Measurements from ENCODE around the gene ABCC11.

The ABCC11 gene

GRCh38 chr16:48125888-48126287 is 121.5 kb downstream of the ABCC11 start:
- no peak overlapping the region for H3K4me3 ChIP-seq (ENCODE audit: low read depth, low read length)
- DNase-seq (ENCODE audit: low read depth) = no peak
- no peak for TF ChIP-seq CTCF (conservative IDR thresholded peaks at IDR 0.05; ENCODE audit: low read depth, low read length)

GRCh38 chr16:48124266-48124665 is 123.1 kb downstream of the ABCC11 start:
- no peak for DNase-seq (ENCODE audit: low read depth)
- no peak for TF ChIP-seq CTCF (conservative IDR thresholded peaks at IDR 0.05; ENCODE audit: low read depth, low read length)
- H3K4me3 ChIP-seq (ENCODE audit: low read depth, low read length) = no peak overlapping the region

DNA sequence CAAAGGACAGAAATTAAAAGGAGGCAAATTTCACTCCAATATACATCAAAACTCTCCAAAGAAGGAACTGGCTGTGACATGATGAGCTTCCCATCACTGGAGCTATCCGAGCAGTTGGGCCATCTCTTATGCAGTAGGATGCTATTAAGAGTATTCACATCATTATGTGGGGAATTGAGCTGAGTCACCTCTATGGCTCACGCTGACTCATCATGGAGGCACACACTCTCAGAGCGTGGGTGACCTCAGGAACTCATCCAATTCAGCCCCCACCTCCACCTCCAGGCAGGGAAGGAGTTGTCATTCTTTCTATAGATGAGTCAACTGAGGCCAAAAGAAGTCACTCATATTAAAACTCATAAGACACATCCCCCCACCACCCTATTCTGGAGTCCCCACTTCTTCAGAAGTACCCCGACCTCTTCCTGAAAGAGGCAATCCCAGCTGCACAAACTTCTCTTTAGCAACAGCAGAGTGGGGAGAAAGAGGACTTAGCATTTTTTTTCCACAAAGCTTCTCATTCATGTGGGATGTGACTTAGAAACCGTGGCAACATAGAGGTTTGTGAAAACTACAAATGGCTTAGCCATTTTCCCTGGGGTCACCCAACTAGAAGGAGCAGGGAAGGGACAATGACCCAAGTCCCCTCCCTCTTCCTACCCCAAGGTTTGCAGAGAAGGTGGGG is 124.1 kb downstream of the ABCC11 start:
- H3K4me3 ChIP-seq (ENCODE audit: low read depth, low read length) = no peak overlapping the region
- TF ChIP-seq CTCF (conservative IDR thresholded peaks at IDR 0.05; ENCODE audit: low read depth, low read length) = no peak
- peak; percentile 97 for DNase-seq (ENCODE audit: low read depth)

GRCh38 chr16:48121276-48121675 is 126.1 kb downstream of the ABCC11 start:
- no peak for DNase-seq (ENCODE audit: low read depth)
- no peak for TF ChIP-seq CTCF (conservative IDR thresholded peaks at IDR 0.05; ENCODE audit: low read depth, low read length)
- no peak overlapping the region for H3K4me3 ChIP-seq (ENCODE audit: low read depth, low read length)

DNA sequence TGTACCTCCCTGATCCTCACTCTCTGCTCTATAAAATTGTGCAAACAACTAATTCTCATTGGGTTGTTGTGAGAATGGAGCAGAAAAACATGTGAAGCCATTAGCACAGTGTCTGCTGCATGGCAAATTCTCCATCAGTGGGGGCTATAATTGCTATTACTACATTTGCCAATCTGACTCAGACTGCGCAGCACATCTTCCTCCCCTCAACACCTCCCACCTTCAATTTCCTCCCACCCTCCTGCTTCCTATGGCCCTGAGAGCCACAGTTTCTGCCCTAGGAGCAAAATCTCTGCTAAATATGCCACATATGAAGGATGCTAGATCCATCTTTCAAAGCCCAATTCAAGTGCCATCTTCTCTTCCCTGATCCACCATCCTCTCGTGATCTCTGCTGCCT is 128.5 kb downstream of the ABCC11 start:
- H3K4me3 ChIP-seq (ENCODE audit: low read depth, low read length) = no peak overlapping the region
- TF ChIP-seq CTCF (conservative IDR thresholded peaks at IDR 0.05; ENCODE audit: low read depth, low read length) = no peak
- no peak for DNase-seq (ENCODE audit: low read depth)

- peak; percentile 65 for DNase-seq (ENCODE audit: low read depth)
- no peak overlapping the region for H3K4me3 ChIP-seq (ENCODE audit: low read depth, low read length)
- peak; percentile 91 for TF ChIP-seq CTCF (conservative IDR thresholded peaks at IDR 0.05; ENCODE audit: low read depth, low read length)
These were observed 129.9 kb downstream of the ABCC11 start for GRCh38 chr16:48117217-48118105.

Measured in choroid plexus epithelial cell (primary cell).